RWPE1 (cell line): ENCODE measurements around the gene GALNTL6.

Source experiments
- CTCF ChIA-PET: fragments of 350-600 bp; sonication (Branson Sonifier 250); formaldehyde crosslinking; extraction: SDS; loops from one replicate; lab custom pipeline; 2021; lab: Yijun Ruan, JAX
- POLR2A ChIA-PET: fragments of 400-600 bp; formaldehyde crosslinking; extraction: SDS; loops from one replicate; lab custom pipeline; 2020; ENCODE audit warnings: antibody characterized with exemption; ENCODE audit not compliant: low non-redundant PET; lab: Yijun Ruan, JAX
- DNase-seq: peaks from one replicate; pipeline ENCODE4 v3.0.0; 2012; ENCODE audit warnings: low spot score
- H3K27ac ChIP-seq: fragments of 450-650 bp; 2 replicates; pipeline ENCODE4 v1.5.1; 2017
- TF ChIP-seq, protein P1 (sequence below): fragments of 450-650 bp; conservative IDR thresholded peaks from 2 replicates; pipeline ENCODE4 v1.5.1; 2017; ENCODE audit warnings: low read depth, mild to moderate bottlenecking

Gene GALNTL6

DNA sequence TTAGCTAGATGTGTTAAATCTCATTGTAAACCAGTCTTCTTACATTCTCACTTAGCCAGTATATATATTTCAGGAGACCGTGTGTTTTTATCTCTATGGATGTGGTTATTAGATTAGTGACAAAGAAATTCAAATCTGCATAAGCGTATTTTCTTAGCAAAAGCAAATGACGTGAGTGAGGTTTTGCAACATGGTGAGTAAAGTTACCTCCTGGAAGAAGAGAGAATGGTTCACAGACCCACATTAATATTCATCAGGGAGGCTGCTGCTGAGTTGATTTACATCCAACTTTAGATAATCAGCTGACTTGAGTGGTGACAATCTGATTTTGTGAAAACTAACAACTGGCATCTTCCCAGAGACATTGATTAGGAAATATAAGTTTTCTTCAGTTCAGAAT lies 765.5 kb downstream of the GALNTL6 start:
- POLR2A ChIA-PET, result no interaction called here
- no peak overlapping the region for H3K27ac ChIP-seq
- TF ChIP-seq, protein P1, sequence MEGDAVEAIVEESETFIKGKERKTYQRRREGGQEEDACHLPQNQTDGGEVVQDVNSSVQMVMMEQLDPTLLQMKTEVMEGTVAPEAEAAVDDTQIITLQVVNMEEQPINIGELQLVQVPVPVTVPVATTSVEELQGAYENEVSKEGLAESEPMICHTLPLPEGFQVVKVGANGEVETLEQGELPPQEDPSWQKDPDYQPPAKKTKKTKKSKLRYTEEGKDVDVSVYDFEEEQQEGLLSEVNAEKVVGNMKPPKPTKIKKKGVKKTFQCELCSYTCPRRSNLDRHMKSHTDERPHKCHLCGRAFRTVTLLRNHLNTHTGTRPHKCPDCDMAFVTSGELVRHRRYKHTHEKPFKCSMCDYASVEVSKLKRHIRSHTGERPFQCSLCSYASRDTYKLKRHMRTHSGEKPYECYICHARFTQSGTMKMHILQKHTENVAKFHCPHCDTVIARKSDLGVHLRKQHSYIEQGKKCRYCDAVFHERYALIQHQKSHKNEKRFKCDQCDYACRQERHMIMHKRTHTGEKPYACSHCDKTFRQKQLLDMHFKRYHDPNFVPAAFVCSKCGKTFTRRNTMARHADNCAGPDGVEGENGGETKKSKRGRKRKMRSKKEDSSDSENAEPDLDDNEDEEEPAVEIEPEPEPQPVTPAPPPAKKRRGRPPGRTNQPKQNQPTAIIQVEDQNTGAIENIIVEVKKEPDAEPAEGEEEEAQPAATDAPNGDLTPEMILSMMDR, result no peak
- CTCF ChIA-PET, result no interaction called here
- no peak for DNase-seq

DNA sequence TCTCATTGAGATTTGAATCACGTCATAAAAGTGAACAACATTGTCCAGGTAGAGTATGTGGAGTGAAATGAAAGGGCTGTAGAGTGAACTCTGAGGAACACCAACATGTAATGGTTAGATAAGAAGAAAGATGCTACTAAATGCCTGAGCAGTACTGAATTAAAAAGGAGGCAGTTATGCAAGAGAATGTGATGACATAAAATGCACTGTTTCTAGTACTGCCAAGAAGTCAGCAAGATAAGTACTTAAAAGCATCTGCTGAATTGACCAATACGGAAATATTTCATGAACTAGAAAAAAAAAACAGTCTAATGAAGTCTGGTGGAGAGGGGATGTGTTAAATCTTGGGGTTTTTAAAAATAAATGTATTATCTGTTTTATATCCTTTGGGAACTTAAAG lies 771.6 kb downstream of the GALNTL6 start:
- H3K27ac ChIP-seq, result no peak overlapping the region
- TF ChIP-seq, protein P1, result no peak
- no peak for DNase-seq
- ChIA-PET POLR2A (no interaction called here), CTCF (no interaction called here)

DNA sequence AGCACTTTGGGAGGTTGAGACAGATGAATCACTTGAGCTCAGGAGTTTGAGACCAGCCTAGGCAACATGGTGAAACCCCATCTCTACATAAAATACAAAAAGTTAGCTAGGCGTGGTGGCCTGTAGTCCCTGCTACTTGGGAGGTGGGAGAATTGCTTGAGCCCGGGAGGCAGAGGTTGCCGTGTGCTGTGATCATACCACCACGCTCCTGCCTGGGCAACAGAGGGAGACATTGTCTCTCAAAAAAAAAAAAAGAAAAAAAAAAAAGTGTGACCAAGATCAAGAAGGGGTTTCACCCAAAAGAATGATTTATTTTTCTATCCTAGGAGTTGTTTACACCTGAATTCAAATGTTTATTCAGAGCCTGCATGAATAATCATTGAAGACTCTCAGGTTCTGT lies 783.0 kb downstream of the GALNTL6 start:
- CTCF ChIA-PET, result no interaction called here
- no peak for DNase-seq
- H3K27ac ChIP-seq, result no peak overlapping the region
- POLR2A ChIA-PET, result no interaction called here
- TF ChIP-seq, protein P1, result no peak

DNA sequence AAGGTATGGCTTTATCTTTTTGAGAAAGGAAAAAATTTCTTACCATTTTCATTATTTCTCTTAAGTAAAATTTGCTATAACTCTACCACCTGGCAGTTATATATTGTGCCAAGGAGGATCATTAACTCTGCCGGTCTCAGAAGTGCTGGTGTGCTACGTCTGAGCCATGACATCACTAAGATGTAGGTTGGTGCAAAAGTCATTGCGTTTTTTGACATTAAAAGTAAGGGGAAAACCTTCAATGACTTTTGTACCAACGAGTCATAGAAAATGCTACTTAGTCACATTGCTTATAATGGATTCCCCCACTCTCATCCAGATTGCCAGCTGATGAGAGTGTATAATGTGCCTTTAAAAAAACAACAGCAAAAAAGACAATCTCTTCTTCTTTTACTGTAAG lies 786.4 kb downstream of the GALNTL6 start:
- TF ChIP-seq, protein P1, result no peak
- no peak overlapping the region for H3K27ac ChIP-seq
- ChIA-PET POLR2A (no interaction called here), CTCF (no interaction called here)
- DNase-seq, result no peak

DNA sequence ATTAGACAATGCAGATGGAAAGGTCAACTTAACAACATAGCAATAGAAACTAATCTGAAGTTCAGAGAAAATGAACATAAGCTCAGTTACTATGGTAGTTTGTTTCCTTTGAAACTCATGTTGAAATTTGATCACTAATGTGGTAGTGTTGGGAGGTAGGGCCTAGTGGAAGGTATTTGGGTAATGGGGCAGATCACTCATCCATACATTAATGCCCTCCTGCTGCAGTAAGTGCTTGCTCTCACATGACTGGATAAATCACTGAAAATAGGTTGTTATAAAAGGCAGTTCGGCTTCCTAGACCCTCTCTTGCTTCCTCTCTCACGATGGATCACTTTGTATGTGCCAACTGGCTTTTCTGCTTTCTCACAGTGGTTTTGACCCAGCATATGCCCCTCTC lies 788.0 kb downstream of the GALNTL6 start:
- ChIA-PET CTCF (no interaction called here), POLR2A (no interaction called here)
- DNase-seq, result no peak
- TF ChIP-seq, protein P1, result no peak
- no peak overlapping the region for H3K27ac ChIP-seq

DNA sequence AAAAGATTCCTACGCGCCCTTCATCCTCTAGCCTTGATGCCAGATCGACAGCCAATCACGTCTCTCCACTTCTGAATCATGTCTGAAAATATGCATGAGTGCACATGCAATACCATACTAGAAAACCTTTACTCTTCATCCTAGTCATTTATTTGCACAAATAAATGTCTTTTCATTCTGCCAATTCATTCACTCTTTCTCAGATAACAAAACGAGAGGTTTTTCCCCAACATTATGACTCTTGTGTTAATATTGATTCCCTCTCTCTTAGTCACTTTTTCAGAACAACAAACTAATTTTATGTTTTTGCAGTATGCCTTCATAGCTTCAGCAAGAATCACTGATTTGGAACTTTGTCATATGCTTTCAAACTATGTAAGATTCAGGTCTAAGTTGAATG lies 806.0 kb downstream of the GALNTL6 start:
- TF ChIP-seq, protein P1, result no peak
- CTCF ChIA-PET, result no interaction called here
- no peak for DNase-seq
- POLR2A ChIA-PET, result no interaction called here
- no peak overlapping the region for H3K27ac ChIP-seq

DNA sequence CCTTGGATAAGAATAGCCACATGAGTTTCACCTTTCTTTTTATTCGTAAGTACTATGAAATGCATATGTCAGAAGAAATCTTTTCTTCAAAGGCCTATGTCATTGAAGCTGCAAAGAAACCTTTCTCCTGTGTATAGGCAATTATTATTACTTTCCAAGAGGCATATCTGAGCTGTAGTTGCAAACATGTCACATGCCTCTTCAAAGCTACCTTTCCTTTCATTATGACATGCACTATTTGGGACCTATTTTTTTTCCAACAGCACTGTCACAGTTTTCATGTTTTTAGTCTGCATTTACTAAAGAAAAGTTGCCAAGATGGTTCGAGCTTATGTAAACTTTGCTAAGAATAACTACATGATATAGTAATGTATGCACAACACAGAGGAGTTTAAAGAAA lies 806.6 kb downstream of the GALNTL6 start:
- ChIA-PET POLR2A (no interaction called here), CTCF (no interaction called here)
- DNase-seq, result no peak
- no peak overlapping the region for H3K27ac ChIP-seq
- TF ChIP-seq, protein P1, result no peak
